Breast epithelium (tissue), 3 donors: ENCODE data around the gene MYO1C.

Experiments used
- CTCF ChIP-seq, 3 donors: fragments of 450-650 bp; IDR thresholded peaks; one replicate each; pipeline ENCODE4 v1.5.1; 2016 to 2017; ENCODE audit warnings: antibody characterized with exemption in 3 of 3, mild to moderate bottlenecking in 3 of 3, moderate library complexity in 3 of 3
- POLR2A ChIP-seq: fragments of 450-650 bp; IDR thresholded peaks from one replicate; pipeline ENCODE4 v1.6.1; 2016; ENCODE audit warnings: antibody characterized with exemption, mild to moderate bottlenecking, moderate library complexity

GRCh38 chr17:1446201-1446600 is 46.3 kb downstream of the MYO1C start:
- TF ChIP-seq CTCF (IDR thresholded peaks at IDR 0.05) (no peak), POLR2A (no peak)
